HEK293 (cell line): ENCODE data around the gene GALK1.
A peak's percentile ranks its signal among the peaks of the same experiment; 100 is the strongest.

ENCODE experiments used
- CTCF ChIA-PET: fragments of 350-600 bp; formaldehyde crosslinking; extraction: SDS; loops from one replicate; lab custom pipeline; 2021; ENCODE audit warnings: antibody characterized with exemption; lab: Yijun Ruan, JAX
- POLR2A ChIA-PET: fragments of 300-600 bp; formaldehyde crosslinking; extraction: SDS; loops from one replicate; lab custom pipeline; 2020; ENCODE audit warnings: antibody characterized with exemption, inconsistent platforms; lab: Yijun Ruan, JAX
- H3K27ac ChIP-seq: fragments of 200-500 bp; sonication (Bioruptor generic); 2 replicates; pipeline ENCODE4 v1.5.1; 2014; ENCODE audit warnings: low read depth, low read length, control low read depth, inconsistent platforms; ENCODE audit errors: extremely low read depth
- H3K36me3 ChIP-seq, 2 experiments: fragments of 200-500 bp in 1 of 2; sonication (Bioruptor generic) in 1 of 2; 1 replicate in 1 of 2; 2 replicates in 1 of 2; pipeline ENCODE4 v1.5.1; 2014 to 2017; ENCODE audit warnings: inconsistent platforms in 2 of 2, low read length in 2 of 2; ENCODE audit not compliant: control insufficient read depth in 2 of 2, insufficient read depth in 1 of 2
- H3K4me1 ChIP-seq: fragments of 200-500 bp; sonication (Bioruptor generic); 2 replicates; pipeline ENCODE4 v1.5.1; 2014; ENCODE audit warnings: mild to moderate bottlenecking, low read length, inconsistent platforms; ENCODE audit not compliant: control insufficient read depth, insufficient read depth
- H3K4me3 ChIP-seq: 2 replicates; pipeline ENCODE4 v1.5.1; 2011; ENCODE audit warnings: low read depth, mild to moderate bottlenecking, control low read depth, low read length, moderate library complexity
- H3K9me3 ChIP-seq: fragments of 200-500 bp; sonication (Bioruptor generic); 2 replicates; pipeline ENCODE4 v1.5.1; 2014; ENCODE audit warnings: low read depth, low read length, inconsistent platforms; ENCODE audit not compliant: control insufficient read depth, insufficient read depth
- BCL6B ChIP-seq: fragments of 450-650 bp; formaldehyde crosslinking; IDR thresholded peaks from 2 replicates; pipeline ENCODE4 v1.5.1; 2017; ENCODE audit warnings: missing biosample characterization, missing genetic modification characterization
- FEZF1 ChIP-seq: fragments of 450-650 bp; formaldehyde crosslinking; IDR thresholded peaks from 2 replicates; pipeline ENCODE4 v1.5.1; 2016; ENCODE audit warnings: missing biosample characterization, missing genetic modification characterization
- KLF16 ChIP-seq: fragments of 450-650 bp; formaldehyde crosslinking; IDR thresholded peaks from 2 replicates; pipeline ENCODE4 v1.5.1; 2017; ENCODE audit warnings: missing biosample characterization, missing genetic modification characterization
- PRDM1 ChIP-seq: fragments of 450-650 bp; formaldehyde crosslinking; IDR thresholded peaks from 2 replicates; pipeline ENCODE4; 2016; ENCODE audit warnings: missing biosample characterization, missing genetic modification characterization
- SCRT2 ChIP-seq: fragments of 450-650 bp; formaldehyde crosslinking; IDR thresholded peaks from 2 replicates; pipeline ENCODE4 v1.5.1; 2016; ENCODE audit warnings: missing biosample characterization, missing genetic modification characterization
- SETDB1 ChIP-seq: IDR thresholded peaks from one replicate; pipeline ENCODE4 v1.6.1; 2017; ENCODE audit warnings: mild to moderate bottlenecking, low read length, moderate library complexity, mixed read lengths; ENCODE audit not compliant: insufficient read length
- SP2 ChIP-seq: fragments of 450-650 bp; formaldehyde crosslinking; IDR thresholded peaks from 2 replicates; pipeline ENCODE4 v1.5.1; 2016; ENCODE audit warnings: missing biosample characterization, missing genetic modification characterization
- WT1 ChIP-seq: fragments of 450-650 bp; formaldehyde crosslinking; IDR thresholded peaks from 2 replicates; pipeline ENCODE4 v1.5.1; 2016; ENCODE audit warnings: missing biosample characterization, missing genetic modification characterization
- YY1 ChIP-seq: fragments of 450-650 bp; formaldehyde crosslinking; IDR thresholded peaks from 2 replicates; pipeline ENCODE4 v1.5.1; 2018; ENCODE audit warnings: missing biosample characterization, missing genetic modification characterization
- YY2 ChIP-seq: fragments of 450-650 bp; formaldehyde crosslinking; IDR thresholded peaks from 2 replicates; pipeline ENCODE4 v1.5.1; 2016; ENCODE audit warnings: missing biosample characterization, missing genetic modification characterization
- ZFP37 ChIP-seq: fragments of 450-650 bp; formaldehyde crosslinking; IDR thresholded peaks from 2 replicates; pipeline ENCODE4 v1.5.1; 2016; ENCODE audit warnings: missing biosample characterization, missing genetic modification characterization
- ZNF146 ChIP-seq: fragments of 450-650 bp; formaldehyde crosslinking; IDR thresholded peaks from 2 replicates; pipeline ENCODE4 v1.5.1; 2016; ENCODE audit warnings: missing biosample characterization, missing genetic modification characterization
- ZNF223 ChIP-seq: fragments of 450-650 bp; formaldehyde crosslinking; IDR thresholded peaks from 2 replicates; pipeline ENCODE4 v1.5.1; 2016; ENCODE audit warnings: missing biosample characterization, missing genetic modification characterization
- ZNF23 ChIP-seq: fragments of 450-650 bp; formaldehyde crosslinking; IDR thresholded peaks from 2 replicates; pipeline ENCODE4 v1.5.1; 2016; ENCODE audit warnings: missing biosample characterization, missing genetic modification characterization, borderline replicate concordance
- ZNF274 ChIP-seq, 2 experiments: fragments of 200-500 bp in 1 of 2; fragments of 450-650 bp in 1 of 2; sonication (Bioruptor generic) in 1 of 2; formaldehyde crosslinking in 1 of 2; IDR thresholded peaks; 2 replicates each; pipeline versions ENCODE4 v1.5.1 to v1.6.1; 2014 to 2016; ENCODE audit warnings: borderline replicate concordance in 1 of 2, inconsistent platforms in 1 of 2, low read length in 1 of 2, missing biosample characterization in 1 of 2, missing genetic modification characterization in 1 of 2
- ZNF302 ChIP-seq: fragments of 450-650 bp; formaldehyde crosslinking; IDR thresholded peaks from 2 replicates; pipeline ENCODE4 v1.5.1; 2016; ENCODE audit warnings: missing biosample characterization, missing genetic modification characterization, low read depth
- ZNF324 ChIP-seq: fragments of 450-650 bp; formaldehyde crosslinking; IDR thresholded peaks from 2 replicates; pipeline ENCODE4 v1.5.1; 2016; ENCODE audit warnings: missing biosample characterization, missing genetic modification characterization
- ZNF37A ChIP-seq: fragments of 450-650 bp; IDR thresholded peaks from 2 replicates; pipeline ENCODE4 v1.5.1; 2018; ENCODE audit warnings: missing biosample characterization, missing genetic modification characterization
- ZNF394 ChIP-seq: fragments of 450-650 bp; formaldehyde crosslinking; IDR thresholded peaks from 2 replicates; pipeline ENCODE4 v1.5.1; 2016; ENCODE audit warnings: missing biosample characterization, missing genetic modification characterization, mild to moderate bottlenecking, moderate library complexity, borderline replicate concordance
- ZNF48 ChIP-seq: fragments of 450-650 bp; formaldehyde crosslinking; IDR thresholded peaks from 2 replicates; pipeline ENCODE4 v1.5.1; 2016; ENCODE audit warnings: missing biosample characterization, missing genetic modification characterization
- ZNF514 ChIP-seq: fragments of 450-650 bp; formaldehyde crosslinking; IDR thresholded peaks from 2 replicates; pipeline ENCODE4 v1.5.1; 2016; ENCODE audit warnings: missing biosample characterization, missing genetic modification characterization
- ZNF529 ChIP-seq: fragments of 450-650 bp; formaldehyde crosslinking; IDR thresholded peaks from 2 replicates; pipeline ENCODE4 v1.5.1; 2017; ENCODE audit warnings: missing genetic modification characterization, missing biosample characterization; ENCODE audit not compliant: insufficient replicate concordance
- ZNF544 ChIP-seq: fragments of 450-650 bp; formaldehyde crosslinking; IDR thresholded peaks from 2 replicates; pipeline ENCODE4 v1.5.0; 2017; ENCODE audit warnings: missing biosample characterization, missing genetic modification characterization
- ZNF548 ChIP-seq: fragments of 450-650 bp; formaldehyde crosslinking; IDR thresholded peaks from 2 replicates; pipeline ENCODE4 v1.5.1; 2016; ENCODE audit warnings: missing biosample characterization, missing genetic modification characterization
- ZNF555 ChIP-seq: fragments of 450-650 bp; formaldehyde crosslinking; conservative IDR thresholded peaks from 2 replicates; pipeline ENCODE4 v1.5.1; 2017; ENCODE audit warnings: missing biosample characterization, mild to moderate bottlenecking, missing genetic modification characterization, inconsistent platforms
- ZNF560 ChIP-seq: fragments of 450-650 bp; formaldehyde crosslinking; IDR thresholded peaks from 2 replicates; pipeline ENCODE4 v1.5.1; 2017; ENCODE audit warnings: missing biosample characterization, missing genetic modification characterization, borderline replicate concordance
- ZNF654 ChIP-seq: fragments of 450-650 bp; formaldehyde crosslinking; IDR thresholded peaks from 2 replicates; pipeline ENCODE4 v1.5.1; 2016; ENCODE audit warnings: low read depth, missing biosample characterization, missing genetic modification characterization
- ZNF701 ChIP-seq: fragments of 450-650 bp; formaldehyde crosslinking; IDR thresholded peaks from 2 replicates; pipeline ENCODE4 v1.5.1; 2016; ENCODE audit warnings: missing biosample characterization, missing genetic modification characterization
- ZNF76 ChIP-seq: fragments of 450-650 bp; formaldehyde crosslinking; IDR thresholded peaks from 2 replicates; pipeline ENCODE4; 2016; ENCODE audit warnings: low read depth, missing biosample characterization, missing genetic modification characterization, borderline replicate concordance
- ZNF776 ChIP-seq: fragments of 450-650 bp; formaldehyde crosslinking; IDR thresholded peaks from 2 replicates; pipeline ENCODE4 v1.5.0; 2017; ENCODE audit warnings: missing biosample characterization, missing genetic modification characterization, borderline replicate concordance
- TF ChIP-seq, protein P1 (sequence below): fragments of 450-650 bp; formaldehyde crosslinking; IDR thresholded peaks from 2 replicates; pipeline ENCODE4 v1.5.1; 2016; ENCODE audit warnings: missing biosample characterization, missing genetic modification characterization
- TF ChIP-seq, protein P2 (sequence below): fragments of 450-650 bp; formaldehyde crosslinking; IDR thresholded peaks from 2 replicates; pipeline ENCODE4 v1.5.1; 2016; ENCODE audit warnings: missing biosample characterization, missing genetic modification characterization

GALK1 gene

DNA sequence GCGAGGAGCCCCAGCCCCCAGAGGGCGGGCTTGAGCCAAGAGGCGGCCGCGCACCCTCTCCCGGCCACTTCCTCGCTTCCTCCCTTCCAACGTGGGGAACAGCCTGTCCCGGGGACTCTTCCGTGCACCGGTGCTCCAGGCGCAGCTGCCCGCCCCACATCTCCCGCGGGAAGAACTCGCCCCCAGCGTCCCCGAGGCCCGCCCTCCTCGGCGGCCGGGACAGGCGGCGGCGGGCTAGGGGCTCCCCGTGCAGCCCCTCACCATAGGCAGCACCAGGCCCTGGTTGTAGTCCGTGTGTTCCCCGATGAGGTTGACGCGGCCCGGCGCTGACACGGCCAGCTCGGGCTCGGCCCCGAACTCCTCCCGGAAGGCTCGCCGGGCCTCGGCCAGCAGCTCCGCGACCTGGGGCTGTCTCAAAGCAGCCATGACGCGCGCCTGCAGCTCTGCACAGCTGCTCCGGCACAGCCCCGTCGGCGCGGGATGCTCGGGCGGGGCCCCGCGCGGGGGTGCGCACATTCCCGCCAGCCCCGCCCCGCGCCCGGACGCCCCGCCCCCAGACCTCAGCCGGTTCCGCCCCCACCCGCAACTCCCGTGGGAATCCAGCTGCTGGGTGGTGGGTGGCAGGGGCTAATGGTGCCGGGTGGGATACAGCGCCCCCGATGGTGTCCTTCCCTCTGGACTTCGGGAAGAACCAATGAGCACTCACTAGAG lies at the start of gene GALK1:
Gene GALK1, minus strand, starts transcription at position 482 of the 711 bp plus-strand sequence. Its CDS starts 56 bp downstream, at position 426.
- POLR2A ChIA-PET, result interaction anchor here (0.8 to 12.0 kb wide), 7 partner anchors 11 to 371 kb away, joined by 3 to 234 read pairs (median 7); partner anchors contain the start of genes UNK and WBP2
- H3K36me3 ChIP-seq, result peaks cover 9 to 12% of the 10 kb centered on the region in 2 experiments; a peak in 2 of 3 replicates
- H3K9me3 ChIP-seq, result no peaks in the 10 kb centered on the region
- peak within 1 kb of the TSS; percentile 63 for H3K4me3 ChIP-seq
- H3K27ac ChIP-seq, result peak within 1 kb of the TSS; percentile 70
- CTCF ChIA-PET, result interaction anchor here (0.6 to 11.0 kb wide), 15 partner anchors 9 to 895 kb away, joined by 3 to 170 read pairs (median 4); partner anchors contain the start of gene SMIM5
- peaks cover 3% of the 10 kb centered on the region; the same call in 1 of the 2 replicates for H3K4me1 ChIP-seq
- TF ChIP-seq, protein P1, sequence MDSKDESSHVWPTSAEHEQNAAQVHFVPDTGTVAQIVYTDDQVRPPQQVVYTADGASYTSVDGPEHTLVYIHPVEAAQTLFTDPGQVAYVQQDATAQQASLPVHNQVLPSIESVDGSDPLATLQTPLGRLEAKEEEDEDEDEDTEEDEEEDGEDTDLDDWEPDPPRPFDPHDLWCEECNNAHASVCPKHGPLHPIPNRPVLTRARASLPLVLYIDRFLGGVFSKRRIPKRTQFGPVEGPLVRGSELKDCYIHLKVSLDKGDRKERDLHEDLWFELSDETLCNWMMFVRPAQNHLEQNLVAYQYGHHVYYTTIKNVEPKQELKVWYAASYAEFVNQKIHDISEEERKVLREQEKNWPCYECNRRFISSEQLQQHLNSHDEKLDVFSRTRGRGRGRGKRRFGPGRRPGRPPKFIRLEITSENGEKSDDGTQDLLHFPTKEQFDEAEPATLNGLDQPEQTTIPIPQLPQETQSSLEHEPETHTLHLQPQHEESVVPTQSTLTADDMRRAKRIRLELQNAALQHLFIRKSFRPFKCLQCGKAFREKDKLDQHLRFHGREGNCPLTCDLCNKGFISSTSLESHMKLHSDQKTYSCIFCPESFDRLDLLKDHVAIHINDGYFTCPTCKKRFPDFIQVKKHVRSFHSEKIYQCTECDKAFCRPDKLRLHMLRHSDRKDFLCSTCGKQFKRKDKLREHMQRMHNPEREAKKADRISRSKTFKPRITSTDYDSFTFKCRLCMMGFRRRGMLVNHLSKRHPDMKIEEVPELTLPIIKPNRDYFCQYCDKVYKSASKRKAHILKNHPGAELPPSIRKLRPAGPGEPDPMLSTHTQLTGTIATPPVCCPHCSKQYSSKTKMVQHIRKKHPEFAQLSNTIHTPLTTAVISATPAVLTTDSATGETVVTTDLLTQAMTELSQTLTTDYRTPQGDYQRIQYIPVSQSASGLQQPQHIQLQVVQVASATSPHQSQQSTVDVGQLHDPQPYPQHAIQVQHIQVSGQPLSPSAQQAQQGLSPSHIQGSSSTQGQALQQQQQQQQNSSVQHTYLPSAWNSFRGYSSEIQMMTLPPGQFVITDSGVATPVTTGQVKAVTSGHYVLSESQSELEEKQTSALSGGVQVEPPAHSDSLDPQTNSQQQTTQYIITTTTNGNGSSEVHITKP (tag by site-specific recombination), result 0 out of 2 replicates have a peak, but pooled peaks have one; percentile 28
- TF ChIP-seq ZNF654 (tag by site-specific recombination) (peak; percentile 24), ZNF548 (tag by site-specific recombination) (no peak), ZNF394 (tag by site-specific recombination) (peak; percentile 47; the same call in 1 of the 2 replicates), SETDB1 (no peak), ZNF701 (tag by site-specific recombination) (no peak), YY2 (no peak), ZNF37A (no peak), ZNF529 (tag by site-specific recombination) (no peak), ZNF48 (tag by site-specific recombination) (no peak), PRDM1 (no peak), BCL6B (tag by site-specific recombination) (no peak), ZNF302 (tag by site-specific recombination) (no peak), ZNF76 (tag by site-specific recombination) (peak; percentile 61; the same call in 1 of the 2 replicates), ZNF146 (tag by site-specific recombination) (no peak; the same call in 1 of the 2 replicates), FEZF1 (tag by site-specific recombination) (no peak), ZNF274 (IDR thresholded peaks at IDR 0.05; ENCODE audit: low read length) (no peak), ZNF274 (tag by site-specific recombination; IDR thresholded peaks at IDR 0.05; ENCODE audit: borderline replicate concordance) (no peak), ZNF324 (tag by site-specific recombination) (no peak), ZNF560 (tag by site-specific recombination) (no peak), ZNF23 (tag by site-specific recombination) (no peak), SP2 (tag by site-specific recombination) (peak; percentile 75), ZNF555 (tag by site-specific recombination) (no peak), SCRT2 (tag by site-specific recombination) (no peak), KLF16 (tag by site-specific recombination) (peak; percentile 39; the same call in 1 of the 2 replicates), WT1 (tag by site-specific recombination) (no peak), ZNF776 (tag by site-specific recombination) (no peak), ZFP37 (tag by site-specific recombination) (no peak), ZNF514 (tag by site-specific recombination) (no peak), ZNF223 (tag by site-specific recombination) (no peak), YY1 (tag by site-specific recombination) (peak; percentile 71; the same call in 1 of the 2 replicates), ZNF544 (tag by site-specific recombination) (no peak)
- TF ChIP-seq, protein P2, sequence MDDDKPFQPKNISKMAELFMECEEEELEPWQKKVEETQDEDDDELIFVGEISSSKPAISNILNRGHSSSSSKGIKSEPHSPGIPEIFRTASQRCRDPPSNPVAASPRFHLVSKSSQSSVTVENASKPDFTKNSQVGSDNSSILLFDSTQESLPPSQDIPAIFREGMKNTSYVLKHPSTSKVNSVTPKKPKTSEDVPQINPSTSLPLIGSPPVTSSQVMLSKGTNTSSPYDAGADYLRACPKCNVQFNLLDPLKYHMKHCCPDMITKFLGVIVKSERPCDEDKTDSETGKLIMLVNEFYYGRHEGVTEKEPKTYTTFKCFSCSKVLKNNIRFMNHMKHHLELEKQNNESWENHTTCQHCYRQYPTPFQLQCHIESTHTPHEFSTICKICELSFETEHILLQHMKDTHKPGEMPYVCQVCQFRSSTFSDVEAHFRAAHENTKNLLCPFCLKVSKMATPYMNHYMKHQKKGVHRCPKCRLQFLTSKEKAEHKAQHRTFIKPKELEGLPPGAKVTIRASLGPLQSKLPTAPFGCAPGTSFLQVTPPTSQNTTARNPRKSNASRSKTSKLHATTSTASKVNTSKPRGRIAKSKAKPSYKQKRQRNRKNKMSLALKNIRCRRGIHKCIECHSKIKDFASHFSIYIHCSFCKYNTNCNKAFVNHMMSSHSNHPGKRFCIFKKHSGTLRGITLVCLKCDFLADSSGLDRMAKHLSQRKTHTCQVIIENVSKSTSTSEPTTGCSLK (tag by site-specific recombination), result no peak
